Breast epithelium (tissue), 4 donors: ENCODE data around the gene GET4. TPM values are rescaled to one million over a fixed set of nuclear protein-coding genes. Genes with fewer than 3 reads are reported as not detected.
A peak's percentile ranks its signal among the peaks of the same experiment; 100 is the strongest.

ENCODE experiments used
- DNase-seq, 2 donors: peaks; one replicate each; pipeline ENCODE4 v3.0.0-alpha.2; 2019; ENCODE audit warnings: low spot score in 2 of 2
- H3K27ac ChIP-seq, 2 donors: fragments of 200-600 bp; sonication (generic) in 1 of 2; one replicate each; pipeline ENCODE4 v1.5.1; 2016 to 2019; ENCODE audit warnings: mild to moderate bottlenecking in 1 of 2
- H3K27me3 ChIP-seq, 2 donors: fragments of 200-600 bp; sonication (generic) in 1 of 2; one replicate each; pipeline versions ENCODE4 v1.5.1 to v1.6.0; 2017 to 2019; ENCODE audit warnings: control low read depth in 1 of 2, mild to moderate bottlenecking in 1 of 2
- H3K36me3 ChIP-seq: fragments of 200-600 bp; one replicate; pipeline ENCODE4 v1.5.1; 2019
- H3K4me1 ChIP-seq, 2 donors: fragments of 200-600 bp; sonication (generic); one replicate each; pipeline ENCODE4 v1.5.1; 2016 to 2019; ENCODE audit warnings: control low read depth in 1 of 2
- H3K4me3 ChIP-seq, 3 donors: fragments of 200-600 bp; sonication (generic); 1 replicate in 2 of 3; 2 replicates in 1 of 3; pipeline ENCODE4 v1.5.1; 2016 to 2019; ENCODE audit warnings: mild to moderate bottlenecking in 3 of 3, moderate library complexity in 2 of 3
- H3K9me3 ChIP-seq, 2 donors: fragments of 200-600 bp; sonication (generic) in 1 of 2; one replicate each; pipeline ENCODE4 v1.5.1; 2016 to 2019; ENCODE audit warnings: control low read depth in 1 of 2
- POLR2A ChIP-seq: fragments of 450-650 bp; IDR thresholded peaks from one replicate; pipeline ENCODE4 v1.6.1; 2016; ENCODE audit warnings: antibody characterized with exemption, mild to moderate bottlenecking, moderate library complexity
- POLR2AphosphoS5 ChIP-seq, 3 donors: sonication (generic); formaldehyde crosslinking; IDR thresholded peaks; one replicate each; pipeline ENCODE4 v1.6.1; 2017; ENCODE audit warnings: antibody characterized with exemption in 3 of 3
- intact Hi-C: fragments of 100-400 bp; cut with DNase I; formaldehyde crosslinking; loops from one replicate; pipeline ENCODE4 v1.15.1; 2023; ENCODE audit warnings: low total_unique reads
- total RNA-seq, 3 donors: library from RNA; depleted of rRNA; stranded (reverse); fragments of >200 nt; gene quantifications; one replicate each; pipeline ENCODE4 v1.1.0, GENCODE V29; 2016
- TF ChIP-seq, protein P1 (sequence below), 3 donors: fragments of 450-650 bp; IDR thresholded peaks; one replicate each; pipeline ENCODE4 v1.5.1; 2016 to 2017; ENCODE audit warnings: antibody characterized with exemption in 3 of 3, mild to moderate bottlenecking in 3 of 3, moderate library complexity in 3 of 3

Gene GET4
- total RNA-seq, 3 donors from 2014 or later = 23.7 to 33.4 (median 29.5) TPM

DNA sequence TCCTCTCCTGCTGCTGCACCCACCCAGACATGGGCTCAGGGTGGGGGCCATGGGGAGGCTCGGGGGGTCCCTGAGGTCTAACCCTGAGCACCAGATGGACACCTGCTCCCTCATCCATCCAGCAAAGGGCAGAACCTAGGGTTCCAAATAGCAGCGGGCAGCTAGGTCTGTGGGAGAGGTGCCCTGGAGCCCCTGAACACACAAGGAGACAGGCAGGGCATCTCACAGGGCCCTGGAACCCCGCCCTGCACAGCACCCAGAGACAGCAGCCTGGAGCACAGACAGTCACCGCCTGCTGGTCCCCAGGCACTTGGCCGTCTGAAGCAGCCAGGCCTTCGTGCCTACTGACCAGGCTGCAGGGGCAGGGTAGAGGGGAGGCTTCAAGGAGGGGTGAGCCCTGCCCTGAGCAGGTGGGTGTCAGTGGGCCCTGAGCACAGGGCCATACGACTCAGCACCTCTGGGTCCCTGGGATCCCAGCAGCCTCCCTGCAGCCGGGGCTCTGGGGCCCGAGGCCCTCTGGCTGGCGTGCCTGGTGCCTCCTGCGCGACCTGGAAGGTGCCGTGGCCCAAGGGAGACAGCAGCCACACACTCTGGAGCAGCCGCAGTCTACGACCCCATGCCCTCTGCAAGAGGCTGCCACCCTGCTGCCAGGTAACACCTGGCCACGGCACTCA is 38.3 kb downstream of the GET4 start:
- H3K4me3 ChIP-seq = no peak overlapping the region
- H3K4me1 ChIP-seq = no peaks in the 10 kb centered on the region
- no peaks in the 10 kb centered on the region for H3K36me3 ChIP-seq
- DNase-seq = no peak
- intact Hi-C loops = no loop called here
- TF ChIP-seq POLR2AphosphoS5 (IDR thresholded peaks at IDR 0.05) (no peak), POLR2A (no peak)
- TF ChIP-seq, protein P1, sequence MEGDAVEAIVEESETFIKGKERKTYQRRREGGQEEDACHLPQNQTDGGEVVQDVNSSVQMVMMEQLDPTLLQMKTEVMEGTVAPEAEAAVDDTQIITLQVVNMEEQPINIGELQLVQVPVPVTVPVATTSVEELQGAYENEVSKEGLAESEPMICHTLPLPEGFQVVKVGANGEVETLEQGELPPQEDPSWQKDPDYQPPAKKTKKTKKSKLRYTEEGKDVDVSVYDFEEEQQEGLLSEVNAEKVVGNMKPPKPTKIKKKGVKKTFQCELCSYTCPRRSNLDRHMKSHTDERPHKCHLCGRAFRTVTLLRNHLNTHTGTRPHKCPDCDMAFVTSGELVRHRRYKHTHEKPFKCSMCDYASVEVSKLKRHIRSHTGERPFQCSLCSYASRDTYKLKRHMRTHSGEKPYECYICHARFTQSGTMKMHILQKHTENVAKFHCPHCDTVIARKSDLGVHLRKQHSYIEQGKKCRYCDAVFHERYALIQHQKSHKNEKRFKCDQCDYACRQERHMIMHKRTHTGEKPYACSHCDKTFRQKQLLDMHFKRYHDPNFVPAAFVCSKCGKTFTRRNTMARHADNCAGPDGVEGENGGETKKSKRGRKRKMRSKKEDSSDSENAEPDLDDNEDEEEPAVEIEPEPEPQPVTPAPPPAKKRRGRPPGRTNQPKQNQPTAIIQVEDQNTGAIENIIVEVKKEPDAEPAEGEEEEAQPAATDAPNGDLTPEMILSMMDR (IDR thresholded peaks at IDR 0.05) = no peak
- H3K27ac ChIP-seq = peak overlapping the region in 1 of 2 donors; percentile 45
- no peaks in the 10 kb centered on the region for H3K27me3 ChIP-seq
- no peaks in the 10 kb centered on the region for H3K9me3 ChIP-seq

DNA sequence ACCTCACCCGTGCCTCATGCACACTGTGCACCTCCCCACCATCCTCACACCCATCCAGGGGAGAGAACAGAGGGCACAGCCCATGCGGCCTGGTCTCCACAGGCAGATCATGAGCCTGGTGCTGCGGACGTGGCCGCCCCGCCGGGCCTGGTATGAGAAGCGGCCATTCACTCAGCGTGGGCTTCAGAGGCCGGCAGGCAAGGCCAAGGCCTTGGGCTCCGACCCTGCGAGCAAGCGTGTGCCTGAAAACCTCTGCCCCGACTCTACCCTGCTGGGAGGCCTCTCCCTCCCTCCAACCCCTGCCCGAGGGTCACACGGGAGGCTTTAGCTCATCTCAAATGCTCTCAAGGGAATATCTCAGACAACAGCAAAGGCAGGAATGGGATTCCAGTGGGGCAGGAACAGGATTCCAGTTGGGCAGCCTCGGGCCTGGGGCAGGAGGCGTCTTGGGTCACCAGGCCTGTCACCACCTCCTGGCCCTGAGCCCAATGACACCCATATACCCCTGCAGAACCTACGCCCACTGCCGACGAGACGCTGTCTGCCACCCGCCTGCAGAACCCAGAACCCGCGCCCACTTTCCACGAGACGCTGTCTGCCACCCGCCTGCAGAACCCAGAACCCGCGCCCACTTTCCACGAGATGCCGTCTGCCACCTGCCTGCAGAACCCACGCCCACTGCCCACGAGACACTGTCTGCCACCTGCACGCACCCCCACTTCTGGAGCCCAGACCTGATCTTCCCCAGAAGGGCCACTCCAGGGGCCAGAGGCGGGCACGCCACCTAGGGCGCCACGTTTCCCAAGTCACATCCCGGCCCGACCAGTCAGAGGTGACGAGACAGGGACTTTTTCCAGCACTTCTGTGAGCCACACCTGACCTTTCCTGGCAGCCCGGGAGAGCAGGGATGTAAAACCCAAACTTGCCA is 39.2 kb downstream of the GET4 start:
- TF ChIP-seq POLR2A (no peak), POLR2AphosphoS5 (IDR thresholded peaks at IDR 0.05) (no peak)
- TF ChIP-seq, protein P1 (IDR thresholded peaks at IDR 0.05) = no peak
- intact Hi-C loops = no loop called here
- no peaks in the 10 kb centered on the region for H3K4me1 ChIP-seq
- H3K27ac ChIP-seq = no peak overlapping the region
- no peaks in the 10 kb centered on the region for H3K27me3 ChIP-seq
- no peaks in the 10 kb centered on the region for H3K36me3 ChIP-seq
- no peaks in the 10 kb centered on the region for H3K9me3 ChIP-seq
- no peak for DNase-seq
- H3K4me3 ChIP-seq = no peak overlapping the region

DNA sequence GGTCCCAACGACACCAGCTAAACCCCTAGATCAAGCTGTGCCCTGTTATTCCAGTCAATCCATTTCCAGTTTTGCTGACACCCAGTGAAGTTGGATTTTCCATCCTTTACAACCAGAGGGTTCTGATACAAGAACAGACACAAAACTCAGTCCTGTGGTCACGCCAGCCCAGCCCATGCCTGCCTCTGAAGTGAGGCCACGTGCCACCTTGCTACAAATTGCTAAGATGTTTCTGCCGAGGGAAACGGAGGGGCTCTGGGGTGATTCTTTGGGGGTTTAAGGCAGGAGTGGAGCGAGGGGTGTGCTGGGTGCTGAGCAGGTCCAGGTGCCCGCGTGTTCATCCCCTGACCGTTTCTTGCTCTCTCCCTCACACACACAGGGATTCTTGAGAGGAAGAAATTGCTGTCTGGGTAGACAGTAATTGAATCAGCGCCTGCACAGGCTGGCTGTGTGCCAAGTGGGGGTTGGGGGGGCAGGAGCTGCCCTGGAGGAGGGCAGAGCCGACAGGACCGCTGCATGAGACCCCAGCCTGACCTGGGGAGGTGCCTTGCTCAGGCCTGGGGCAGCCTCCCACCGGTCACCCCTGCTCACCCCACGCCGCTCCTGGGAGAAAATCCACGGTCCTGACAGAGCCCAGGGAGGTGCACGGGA is 40.1 kb downstream of the GET4 start:
- Histone ChIP-seq H3K27me3 (no peaks in the 10 kb centered on the region), H3K9me3 (no peaks in the 10 kb centered on the region), H3K4me3 (peak overlapping the region in 1 of 3 donors; percentile 41), H3K36me3 (no peaks in the 10 kb centered on the region), H3K4me1 (no peaks in the 10 kb centered on the region), H3K27ac (no peak overlapping the region)
- intact Hi-C loops = no loop called here
- TF ChIP-seq POLR2A (no peak), POLR2AphosphoS5 (IDR thresholded peaks at IDR 0.05) (no peak)
- TF ChIP-seq, protein P1 (IDR thresholded peaks at IDR 0.05) = no peak
- DNase-seq = no peak

DNA sequence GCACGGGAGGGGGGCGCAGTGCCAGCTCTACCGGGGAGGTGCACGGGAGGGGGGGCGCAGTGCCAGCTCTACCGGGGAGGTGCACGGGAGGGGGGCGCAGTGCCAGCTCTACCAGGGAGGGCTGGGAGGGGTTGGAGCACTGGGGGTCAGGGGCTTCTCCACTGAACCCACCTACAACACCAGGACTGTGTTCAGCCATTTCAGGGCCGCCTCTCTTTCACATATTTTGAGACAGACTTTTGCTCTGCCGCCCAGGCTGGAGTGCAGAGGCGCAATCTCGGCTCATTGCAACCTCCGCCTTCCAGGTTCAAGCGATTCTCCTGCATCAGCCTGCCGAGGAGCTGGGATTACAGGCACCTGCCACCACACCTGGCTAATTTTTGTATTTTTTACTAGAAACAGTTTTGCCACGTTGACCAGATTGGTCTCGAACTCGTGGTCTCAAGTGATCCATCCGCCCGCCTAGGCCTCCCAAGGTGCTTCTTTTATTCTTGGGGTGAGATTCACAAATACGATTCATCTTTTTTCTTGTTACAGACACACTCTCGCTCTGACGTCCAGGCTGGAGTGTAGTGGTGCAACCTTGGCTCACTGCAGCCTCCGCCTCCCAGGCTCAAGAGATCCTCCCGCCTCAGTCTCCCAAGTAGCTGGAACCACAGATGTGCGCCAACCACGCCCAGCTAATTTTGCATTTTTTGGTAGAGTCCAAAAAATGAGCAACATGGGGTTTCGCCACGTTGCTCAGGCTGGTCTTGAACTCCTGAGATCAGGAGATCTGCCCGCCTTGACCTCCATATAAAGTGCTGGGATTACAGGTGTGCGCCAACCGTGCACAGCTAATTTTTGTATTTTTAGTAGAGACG is 41.1 kb downstream of the GET4 start:
- intact Hi-C loops = no loop called here
- Histone ChIP-seq H3K27me3 (no peaks in the 10 kb centered on the region), H3K36me3 (no peaks in the 10 kb centered on the region), H3K27ac (no peak overlapping the region), H3K4me1 (no peaks in the 10 kb centered on the region), H3K4me3 (no peak overlapping the region), H3K9me3 (no peaks in the 10 kb centered on the region)
- DNase-seq = peak in 1 of 2 donors; percentile 17
- TF ChIP-seq POLR2A = no peak
- TF ChIP-seq, protein P1 (IDR thresholded peaks at IDR 0.05) = no peak
- no peak for TF ChIP-seq POLR2AphosphoS5 (IDR thresholded peaks at IDR 0.05)
